ENCODE measurements around the gene CDCP2.
A peak's percentile ranks its signal among the peaks of the same experiment; 100 is the strongest.
"Not testable (repeated sequence)": the region's sequence is repeated elsewhere in the genome, so short reads cannot be mapped to it uniquely, and the experiment has no call there.

CDCP2 gene

GRCh38 chr1:54114001-54114400, 38.8 kb downstream of the CDCP2 start:
- no peak for DNase-seq

GRCh38 chr1:54112705-54113368, 40.0 kb downstream of the CDCP2 start:
- no peak for DNase-seq

GRCh38 chr1:54112027-54112426, 40.8 kb downstream of the CDCP2 start:
- DNase-seq: no peak

- DNase-seq: no peak
Observed at GRCh38 chr1:54111624-54112023, 41.2 kb downstream of the CDCP2 start.

- no peak for DNase-seq
Observed at GRCh38 chr1:54110996-54111395, 41.8 kb downstream of the CDCP2 start.

- no peak for DNase-seq
Observed at GRCh38 chr1:54109129-54110090, 43.4 kb downstream of the CDCP2 start.

- no peak for DNase-seq
Observed at GRCh38 chr1:54108156-54108555, 44.6 kb downstream of the CDCP2 start.

GRCh38 chr1:54107131-54107530, 45.7 kb downstream of the CDCP2 start:
- DNase-seq: no peak

- no peak for DNase-seq
Observed at GRCh38 chr1:54105736-54106269, 47.0 kb downstream of the CDCP2 start.

GRCh38 chr1:54105080-54105479, 47.7 kb downstream of the CDCP2 start:
- DNase-seq: no peak

- DNase-seq: not testable (repeated sequence)
Observed at GRCh38 chr1:54104613-54105012, 48.2 kb downstream of the CDCP2 start.

- DNase-seq: no peak
Observed at GRCh38 chr1:54103414-54103813, 49.4 kb downstream of the CDCP2 start.

- DNase-seq: no peak
Observed at GRCh38 chr1:54100500-54100899, 52.3 kb downstream of the CDCP2 start.

- no peak for DNase-seq
Observed at GRCh38 chr1:54099061-54099610, 53.7 kb downstream of the CDCP2 start.

GRCh38 chr1:54096877-54097240, 55.9 kb downstream of the CDCP2 start:
- no peak for DNase-seq

GRCh38 chr1:54096227-54096876, 56.4 kb downstream of the CDCP2 start:
- no peak for DNase-seq

GRCh38 chr1:54095546-54096226, 57.1 kb downstream of the CDCP2 start:
- DNase-seq: peak; percentile 42

- DNase-seq: not testable (repeated sequence)
Observed at GRCh38 chr1:54094730-54095105, 58.1 kb downstream of the CDCP2 start.

GRCh38 chr1:54094001-54094729, 58.6 kb downstream of the CDCP2 start:
- DNase-seq: no peak

- no peak for DNase-seq
Observed at GRCh38 chr1:54091666-54092065, 61.1 kb downstream of the CDCP2 start.

- DNase-seq: no peak
Observed at GRCh38 chr1:54088385-54088784, 64.4 kb downstream of the CDCP2 start.

- no peak for DNase-seq
Observed at GRCh38 chr1:54086754-54087153, 66.0 kb downstream of the CDCP2 start.
